K562 (cell line): ENCODE measurements around the gene FAM53A. TPM values are rescaled to one million over a fixed set of nuclear protein-coding genes. Genes with fewer than 3 reads are reported as not detected.

Experiments
- ATAC-seq: fragments of 200-7000 bp; cut with Tn5 transposase; 3 replicates; pipeline ENCODE4 v1.9.1; 2020; ENCODE audit warnings: moderate library complexity
- BruUV-seq: library from RNA; stranded (reverse); fragments of 400-500 nt; replicated peaks from 2 replicates; lab custom pipeline; 2021; lab: Mats Ljungman, UMichigan
- CTCF ChIA-PET: fragments of 300-600 bp; formaldehyde crosslinking; extraction: SDS; loops from one replicate; lab custom pipeline; 2021; ENCODE audit warnings: low intra/inter-chr PET ratio; lab: Yijun Ruan, JAX
- POLR2A ChIA-PET: fragments of 300-600, 350-650 bp; sonication (Branson Sonifier 250); formaldehyde crosslinking; extraction: SDS; loops from one replicate; lab custom pipeline; 2021; ENCODE audit warnings: antibody characterized with exemption, inconsistent platforms; lab: Yijun Ruan, JAX
- DNase-seq, 4 experiments: peaks; one replicate each; pipeline versions ENCODE4 v3.0.0 to v3.0.0-alpha.2; 2011 to 2018; ENCODE audit warnings: low spot score in 3 of 4, mixed read lengths in 3 of 4; ENCODE audit errors: extremely low read depth in 1 of 4
- FAIRE-seq: peaks from 2 replicates; lab custom pipeline; 2011; peaks lifted over from hg19 to GRCh38; lab: Jason Lieb, UNC
- H2AFZ ChIP-seq: 2 replicates; pipeline ENCODE4 v1.6.0; 2011; ENCODE audit warnings: low read depth, low read length, control low read depth, inconsistent platforms
- H3K27ac ChIP-seq: fragments of 200-600 bp; 3 replicates; pipeline ENCODE4 v1.8.0; 2011; ENCODE audit warnings: low read depth, mild to moderate bottlenecking, control low read depth, inconsistent platforms, low read length, moderate library complexity, mixed read lengths; ENCODE audit errors: extremely low read depth
- H3K27me3 ChIP-seq, 2 experiments: fragments of 300-600 bp in 1 of 2; 2 replicates in 1 of 2; 3 replicates in 1 of 2; pipeline versions ENCODE4 v1.6.0 to v1.8.0; 2011; ENCODE audit warnings: inconsistent platforms in 2 of 2, low read length in 2 of 2, mild to moderate bottlenecking in 1 of 2, mixed read lengths in 1 of 2, moderate library complexity in 1 of 2; ENCODE audit not compliant: control insufficient read depth in 2 of 2, insufficient read depth in 2 of 2
- H3K36me3 ChIP-seq: fragments of 300-600 bp; 3 replicates; pipeline ENCODE4 v1.8.0; 2011; ENCODE audit warnings: mild to moderate bottlenecking, low read length, inconsistent platforms; ENCODE audit not compliant: control insufficient read depth, insufficient read depth
- H3K4me1 ChIP-seq, 2 experiments: fragments of 200-600 bp in 1 of 2; replicated peaks in 1 of 2; 2 replicates in 1 of 2; 3 replicates in 1 of 2; pipeline versions ENCODE4 v1.5.1 to v1.8.0; 2011; ENCODE audit warnings: inconsistent platforms in 2 of 2, low read length in 2 of 2, mild to moderate bottlenecking in 1 of 2, mixed read lengths in 1 of 2, moderate library complexity in 1 of 2; ENCODE audit not compliant: control insufficient read depth in 2 of 2, insufficient read depth in 2 of 2
- H3K4me2 ChIP-seq: 2 replicates; pipeline ENCODE4 v1.6.1; 2011; ENCODE audit warnings: low read length, control low read depth, inconsistent platforms, mixed read lengths; ENCODE audit not compliant: insufficient read depth
- H3K4me3 ChIP-seq: fragments of 200-600 bp; sonication (generic), shearing (Covaris generic); 2 replicates; pipeline ENCODE4 v1.5.1; 2016; ENCODE audit warnings: control low read depth, inconsistent platforms
- H3K79me2 ChIP-seq: fragments of 200-600 bp; 3 replicates; pipeline ENCODE4 v1.8.0; 2011; ENCODE audit warnings: low read length, inconsistent platforms; ENCODE audit not compliant: control insufficient read depth, insufficient read depth
- H3K9ac ChIP-seq, 2 experiments: 2 replicates each; pipeline versions ENCODE4 v1.6.0 to v1.6.1; 2011; ENCODE audit warnings: low read depth in 2 of 2, low read length in 2 of 2, control low read depth in 1 of 2, inconsistent platforms in 1 of 2, mild to moderate bottlenecking in 1 of 2, mixed read lengths in 1 of 2; ENCODE audit not compliant: insufficient read depth in 1 of 2
- H3K9me1 ChIP-seq: one replicate; pipeline ENCODE4 v1.6.0; 2011; ENCODE audit warnings: inconsistent platforms, mild to moderate bottlenecking, low read length, moderate library complexity; ENCODE audit not compliant: control insufficient read depth, insufficient read depth
- H3K9me3 ChIP-seq: replicated peaks from 2 replicates; pipeline ENCODE4 v1.5.1; 2011; ENCODE audit warnings: low read depth, low read length, inconsistent platforms; ENCODE audit not compliant: control insufficient read depth, insufficient read depth
- H4K20me1 ChIP-seq: replicated peaks from 2 replicates; pipeline ENCODE4 v1.6.1; 2011; ENCODE audit warnings: low read length, inconsistent platforms, mixed read lengths; ENCODE audit not compliant: control insufficient read depth, insufficient read depth
- EP400 ChIP-seq: fragments of 450-650 bp; IDR thresholded peaks from 2 replicates; pipeline ENCODE4 v1.6.1; 2017; ENCODE audit warnings: antibody characterized with exemption, mild to moderate bottlenecking, moderate library complexity
- FOXJ3 ChIP-seq: sonication (generic); formaldehyde crosslinking; IDR thresholded peaks from 2 replicates; pipeline ENCODE4 v1.4.0; 2020; ENCODE audit warnings: mild to moderate bottlenecking, missing genetic modification reagents
- MIER1 ChIP-seq: fragments of 450-650 bp; IDR thresholded peaks from 2 replicates; pipeline ENCODE4 v1.6.1; 2016; ENCODE audit warnings: antibody characterized with exemption, mild to moderate bottlenecking, low read depth
- OTX1 ChIP-seq: fragments of 450-650 bp; formaldehyde crosslinking; IDR thresholded peaks from 2 replicates; pipeline ENCODE4 v1.4.0; 2022; ENCODE audit warnings: mild to moderate bottlenecking
- PURB ChIP-seq: sonication (generic); formaldehyde crosslinking; IDR thresholded peaks from 2 replicates; pipeline ENCODE4 v1.9.0; 2021; ENCODE audit warnings: low read depth, mild to moderate bottlenecking, missing genetic modification reagents
- RAD51 ChIP-seq: fragments of 450-650 bp; IDR thresholded peaks from 2 replicates; pipeline ENCODE4 v1.7.1; 2016; ENCODE audit warnings: low read depth, mild to moderate bottlenecking, borderline replicate concordance
- TEAD4 ChIP-seq, 2 experiments: sonication (generic) in 1 of 2; formaldehyde crosslinking in 1 of 2; IDR thresholded peaks; 2 replicates each; pipeline versions ENCODE4 v1.6.1 to v1.8.0; 2012 to 2022; ENCODE audit warnings: borderline replicate concordance in 1 of 2, inconsistent platforms in 1 of 2, low read length in 1 of 2, mild to moderate bottlenecking in 1 of 2, missing genetic modification reagents in 1 of 2
- XRCC4 ChIP-seq: IDR thresholded peaks from one replicate; pipeline ENCODE4 v1.6.1; 2011; ENCODE audit not compliant: insufficient read depth, insufficient read length; ENCODE audit errors: extremely low read depth
- ZNF121 ChIP-seq: sonication (generic); formaldehyde crosslinking; conservative IDR thresholded peaks from 2 replicates; pipeline ENCODE4 v1.8.0; 2022; ENCODE audit warnings: missing genetic modification reagents
- ZNF282 ChIP-seq: sonication (generic); formaldehyde crosslinking; IDR thresholded peaks from 2 replicates; pipeline ENCODE4 v1.8.1; 2023; ENCODE audit warnings: missing genetic modification reagents
- ZNF408 ChIP-seq: fragments of 250-450 bp; sonication (Bioruptor Pico); IDR thresholded peaks from 2 replicates; pipeline ENCODE4 v1.4.0; 2020; ENCODE audit warnings: low read depth, mild to moderate bottlenecking, moderate library complexity
- ZNF449 ChIP-seq: fragments of 250-450 bp; sonication (Bioruptor Pico); IDR thresholded peaks from 2 replicates; pipeline ENCODE4 v1.8.0; 2022; ENCODE audit warnings: moderate library complexity, mild to moderate bottlenecking, inconsistent platforms
- ZSCAN29 ChIP-seq: fragments of 450-650 bp; IDR thresholded peaks from 2 replicates; pipeline ENCODE4 v1.6.1; 2017
- WGBS: fragments of 100-300 bp; shearing (Covaris generic); methylation state at CpG from one replicate; pipeline ENCODE4 v1.1.6; 2016; ENCODE audit warnings: low coverage, mixed read lengths; ENCODE audit not compliant: insufficient coverage; ENCODE audit errors: missing lambda C conversion rate; 5-methylcytosine and 5-hydroxymethylcytosine counted together
- in situ Hi-C: fragments of 300-500 bp; cut with MboI; formaldehyde crosslinking; loops from 4 replicates; pipeline ENCODE4 v1.15.0; 2018; ENCODE audit warnings: inconsistent platforms, mixed read lengths
- intact Hi-C: fragments of 100-400 bp; cut with micrococcal nuclease; formaldehyde crosslinking; loops from 2 replicates; pipeline ENCODE4 v1.14.2; 2022
- polyA plus RNA-seq, 8 experiments: library from polyadenylated mRNA; depleted of rRNA in 4 of 8; stranded (reverse) in 5 of 8; unstranded in 3 of 8; fragments of >200 nt; fragmentation: Nextera tagmentation in 2 of 8; fragmentation: Illumina TruSeq in 1 of 8; extraction: Ambion mirVana in 2 of 8; extraction: Trizol in 1 of 8; gene quantifications; 2 replicates each; pipeline versions ENCODE4 v1.2.1 to v1.2.3, GENCODE V29; 2011 to 2014; ENCODE audit warnings: inconsistent platforms in 1 of 8, missing spikeins in 1 of 8
- total RNA-seq, 7 experiments: library from RNA; depleted of rRNA in 6 of 7; stranded (reverse); fragments of >200 nt in 6 of 7; fragmentation: Illumina TruSeq in 2 of 7; extraction: Trizol in 2 of 7; gene quantifications; 2 replicates each; pipeline versions ENCODE4 v1.2.1 to v1.2.3, GENCODE V29; 2011 to 2021; ENCODE audit warnings: low replicate concordance in 1 of 7
- TF ChIP-seq, protein P1 (sequence below): fragments of 250-450 bp; sonication (Bioruptor Pico); IDR thresholded peaks from 2 replicates; pipeline ENCODE4 v1.5.0; 2022; ENCODE audit warnings: mild to moderate bottlenecking
- TF ChIP-seq, protein P2 (sequence below): sonication (generic); formaldehyde crosslinking; IDR thresholded peaks from 2 replicates; pipeline ENCODE4 v1.8.0; 2022; ENCODE audit warnings: missing genetic modification reagents, mild to moderate bottlenecking, borderline replicate concordance
- TF ChIP-seq, protein P3 (sequence below): fragments of 250-450 bp; sonication (Bioruptor Pico); IDR thresholded peaks from 2 replicates; pipeline ENCODE4 v1.4.0; 2020; ENCODE audit warnings: mild to moderate bottlenecking

Gene FAM53A
- total and polyA plus RNA-seq, 9 of the 15 experiments (the other 6 are each of a cell fraction or from before 2014, with no cell fraction given): 0.53 to 2.7 (median 1.4) TPM; not detected in 2

GRCh38 chr4:1658581-1658980 is 25.5 kb downstream of the FAM53A start:
- in situ Hi-C loops (no loop called here), intact Hi-C loops (no loop called here)
- Histone ChIP-seq H3K36me3 (no peaks in the 10 kb centered on the region), H4K20me1 (no peaks in the 10 kb centered on the region), H3K4me3 (no peak overlapping the region), H3K9me3 (no peaks in the 10 kb centered on the region), H3K27ac (no peak overlapping the region), H3K27me3 (peaks cover 0 to 4% of the 10 kb centered on the region in 2 experiments; a peak in 1 of 5 replicates), H3K4me2 (no peak overlapping the region), H3K79me2 (no peaks in the 10 kb centered on the region), H3K9ac (peak overlapping the region in 1 of 2 experiments; percentile 29; a peak in 1 of 4 replicates), H2AFZ (no peak overlapping the region), H3K9me1 (no peaks in the 10 kb centered on the region), H3K4me1 (peaks cover 0 to 49% of the 10 kb centered on the region in 2 experiments; a peak in 2 of 5 replicates)
- CTCF ChIA-PET: no interaction called here
- DNase-seq (no peak), FAIRE-seq (no peak), ATAC-seq (no peak)
- no TSS peak for BruUV-seq
- POLR2A ChIA-PET: interaction anchor here (0.6 kb wide), 1 partner anchor 14 kb away, joined by 3 read pairs; no protein-coding TSS in a partner anchor
- WGBS: 45% methylated on average over 12 of the region's 12 CpGs
- TF ChIP-seq EP400 (no peak), RAD51 (no peak), PURB (no peak), ZSCAN29 (no peak), FOXJ3 (CRISPR knock-in tag) (no peak), ZNF282 (CRISPR knock-in tag) (no peak), ZNF408 (no peak), OTX1 (no peak), ZNF449 (CRISPR knock-in tag) (no peak), XRCC4 (no peak), ZNF121 (CRISPR knock-in tag) (no peak), MIER1 (no peak), TEAD4 (IDR thresholded peaks at IDR 0.05; ENCODE audit: low read length) (no peak), TEAD4 (CRISPR knock-in tag; IDR thresholded peaks at IDR 0.05; ENCODE audit: borderline replicate concordance) (no peak)
- TF ChIP-seq, protein P1, sequence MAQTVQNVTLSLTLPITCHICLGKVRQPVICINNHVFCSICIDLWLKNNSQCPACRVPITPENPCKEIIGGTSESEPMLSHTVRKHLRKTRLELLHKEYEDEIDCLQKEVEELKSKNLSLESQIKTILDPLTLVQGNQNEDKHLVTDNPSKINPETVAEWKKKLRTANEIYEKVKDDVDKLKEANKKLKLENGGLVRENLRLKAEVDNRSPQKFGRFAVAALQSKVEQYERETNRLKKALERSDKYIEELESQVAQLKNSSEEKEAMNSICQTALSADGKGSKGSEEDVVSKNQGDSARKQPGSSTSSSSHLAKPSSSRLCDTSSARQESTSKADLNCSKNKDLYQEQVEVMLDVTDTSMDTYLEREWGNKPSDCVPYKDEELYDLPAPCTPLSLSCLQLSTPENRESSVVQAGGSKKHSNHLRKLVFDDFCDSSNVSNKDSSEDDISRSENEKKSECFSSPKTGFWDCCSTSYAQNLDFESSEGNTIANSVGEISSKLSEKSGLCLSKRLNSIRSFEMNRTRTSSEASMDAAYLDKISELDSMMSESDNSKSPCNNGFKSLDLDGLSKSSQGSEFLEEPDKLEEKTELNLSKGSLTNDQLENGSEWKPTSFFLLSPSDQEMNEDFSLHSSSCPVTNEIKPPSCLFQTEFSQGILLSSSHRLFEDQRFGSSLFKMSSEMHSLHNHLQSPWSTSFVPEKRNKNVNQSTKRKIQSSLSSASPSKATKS (CRISPR knock-in tag): no peak
- TF ChIP-seq, protein P2, sequence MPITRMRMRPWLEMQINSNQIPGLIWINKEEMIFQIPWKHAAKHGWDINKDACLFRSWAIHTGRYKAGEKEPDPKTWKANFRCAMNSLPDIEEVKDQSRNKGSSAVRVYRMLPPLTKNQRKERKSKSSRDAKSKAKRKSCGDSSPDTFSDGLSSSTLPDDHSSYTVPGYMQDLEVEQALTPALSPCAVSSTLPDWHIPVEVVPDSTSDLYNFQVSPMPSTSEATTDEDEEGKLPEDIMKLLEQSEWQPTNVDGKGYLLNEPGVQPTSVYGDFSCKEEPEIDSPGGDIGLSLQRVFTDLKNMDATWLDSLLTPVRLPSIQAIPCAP (CRISPR knock-in tag): no peak
- TF ChIP-seq, protein P3, sequence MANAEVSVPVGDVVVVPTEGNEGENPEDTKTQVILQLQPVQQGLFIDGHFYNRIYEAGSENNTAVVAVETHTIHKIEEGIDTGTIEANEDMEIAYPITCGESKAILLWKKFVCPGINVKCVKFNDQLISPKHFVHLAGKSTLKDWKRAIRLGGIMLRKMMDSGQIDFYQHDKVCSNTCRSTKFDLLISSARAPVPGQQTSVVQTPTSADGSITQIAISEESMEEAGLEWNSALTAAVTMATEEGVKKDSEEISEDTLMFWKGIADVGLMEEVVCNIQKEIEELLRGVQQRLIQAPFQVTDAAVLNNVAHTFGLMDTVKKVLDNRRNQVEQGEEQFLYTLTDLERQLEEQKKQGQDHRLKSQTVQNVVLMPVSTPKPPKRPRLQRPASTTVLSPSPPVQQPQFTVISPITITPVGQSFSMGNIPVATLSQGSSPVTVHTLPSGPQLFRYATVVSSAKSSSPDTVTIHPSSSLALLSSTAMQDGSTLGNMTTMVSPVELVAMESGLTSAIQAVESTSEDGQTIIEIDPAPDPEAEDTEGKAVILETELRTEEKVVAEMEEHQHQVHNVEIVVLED (CRISPR knock-in tag): no peak
